ENCODE results near the gene TCEANC.

GRCh38 chrX:13697976-13698375 lies 45.0 kb downstream of the TCEANC start:
- TF ChIP-seq CTCF (IDR thresholded peaks at IDR 0.05) (no peak), TCF7L2 (IDR thresholded peaks at IDR 0.05; ENCODE audit: low read depth, low read length) (no peak), POLR2AphosphoS5 (IDR thresholded peaks at IDR 0.05; ENCODE audit: low read depth, low read length) (no peak)
